Peyer's patch (tissue), 4 donors: ENCODE results near the gene AXIN1. TPM values are rescaled to one million over a fixed set of nuclear protein-coding genes. Genes with fewer than 3 reads are reported as not detected.

Experiments used
- DNase-seq, 3 donors: peaks; one replicate each; pipeline ENCODE4 v3.0.0-alpha.2; 2017 to 2019
- H3K27ac ChIP-seq, 4 donors: fragments of 200-600 bp; sonication (generic); one replicate each; pipeline ENCODE4 v1.5.1; 2016 to 2019
- H3K27me3 ChIP-seq, 2 donors: fragments of 200-600 bp; sonication (generic); one replicate each; pipeline ENCODE4 v1.5.1; 2019
- H3K36me3 ChIP-seq, 3 donors: fragments of 200-600 bp; sonication (generic); one replicate each; pipeline ENCODE4 v1.5.1; 2016 to 2019
- H3K4me1 ChIP-seq, 4 donors: fragments of 200-600 bp; sonication (generic); one replicate each; pipeline ENCODE4 v1.5.1; 2016 to 2019
- H3K4me3 ChIP-seq, 4 donors: fragments of 200-600 bp; sonication (generic); 1 replicate in 3 of 4; 2 replicates in 1 of 4; pipeline ENCODE4 v1.5.1; 2016 to 2019; ENCODE audit warnings: mild to moderate bottlenecking in 1 of 4
- H3K9me3 ChIP-seq, 4 donors: fragments of 200-600 bp; sonication (generic); one replicate each; pipeline ENCODE4 v1.5.1; 2016 to 2019; ENCODE audit warnings: mild to moderate bottlenecking in 1 of 4
- POLR2A ChIP-seq, 2 donors: fragments of 450-650 bp; IDR thresholded peaks; one replicate each; pipeline ENCODE4 v1.5.1; 2017; ENCODE audit warnings: antibody characterized with exemption in 2 of 2, mild to moderate bottlenecking in 2 of 2, moderate library complexity in 2 of 2
- total RNA-seq, 4 donors: library from RNA; depleted of rRNA; stranded (reverse); fragments of >200 nt; gene quantifications; one replicate each; pipeline ENCODE4 v1.1.0, GENCODE V29; 2016
- TF ChIP-seq, protein P1 (sequence below), 6 experiments: fragments of 450-650 bp in 4 of 6; fragments of 200-600 bp in 2 of 6; sonication (generic) in 1 of 6; IDR thresholded peaks; one replicate each; pipeline ENCODE4 v1.5.1; 2017 to 2019; ENCODE audit warnings: antibody characterized with exemption in 6 of 6, mild to moderate bottlenecking in 3 of 6, moderate library complexity in 1 of 6

Gene AXIN1
- total RNA-seq, 4 donors from 2014 or later, result 31.4 to 47.2 (median 37.3) TPM

DNA sequence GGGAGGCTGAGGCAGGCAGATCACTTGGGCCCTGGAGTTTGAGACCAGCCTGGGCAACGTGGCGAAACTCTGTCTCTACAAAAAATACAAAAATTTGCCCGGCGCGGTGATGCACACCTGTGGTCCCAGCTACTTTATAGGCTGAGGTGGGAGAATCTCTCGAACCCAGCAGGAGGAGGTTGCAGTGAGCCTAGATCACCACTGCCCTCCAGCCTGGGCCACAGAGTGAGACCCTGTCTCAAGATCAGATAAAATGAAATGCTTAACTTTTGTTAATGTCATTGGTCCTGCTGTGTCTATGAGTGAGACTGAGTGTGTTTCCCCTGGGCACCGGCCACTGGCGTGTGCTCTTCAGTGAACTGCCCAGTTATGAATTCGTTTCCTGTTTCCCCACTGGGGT is 107.4 kb downstream of the AXIN1 start:
- Histone ChIP-seq H3K27me3 (no peaks in the 10 kb centered on the region), H3K4me3 (no peak overlapping the region), H3K27ac (no peak overlapping the region), H3K4me1 (peaks cover 0 to 19% (median 0%) of the 10 kb centered on the region in 4 donors), H3K9me3 (no peaks in the 10 kb centered on the region), H3K36me3 (peaks cover 0 to 9% (median 0%) of the 10 kb centered on the region in 3 donors)
- TF ChIP-seq POLR2A (IDR thresholded peaks at IDR 0.05), result no peak
- TF ChIP-seq, protein P1, sequence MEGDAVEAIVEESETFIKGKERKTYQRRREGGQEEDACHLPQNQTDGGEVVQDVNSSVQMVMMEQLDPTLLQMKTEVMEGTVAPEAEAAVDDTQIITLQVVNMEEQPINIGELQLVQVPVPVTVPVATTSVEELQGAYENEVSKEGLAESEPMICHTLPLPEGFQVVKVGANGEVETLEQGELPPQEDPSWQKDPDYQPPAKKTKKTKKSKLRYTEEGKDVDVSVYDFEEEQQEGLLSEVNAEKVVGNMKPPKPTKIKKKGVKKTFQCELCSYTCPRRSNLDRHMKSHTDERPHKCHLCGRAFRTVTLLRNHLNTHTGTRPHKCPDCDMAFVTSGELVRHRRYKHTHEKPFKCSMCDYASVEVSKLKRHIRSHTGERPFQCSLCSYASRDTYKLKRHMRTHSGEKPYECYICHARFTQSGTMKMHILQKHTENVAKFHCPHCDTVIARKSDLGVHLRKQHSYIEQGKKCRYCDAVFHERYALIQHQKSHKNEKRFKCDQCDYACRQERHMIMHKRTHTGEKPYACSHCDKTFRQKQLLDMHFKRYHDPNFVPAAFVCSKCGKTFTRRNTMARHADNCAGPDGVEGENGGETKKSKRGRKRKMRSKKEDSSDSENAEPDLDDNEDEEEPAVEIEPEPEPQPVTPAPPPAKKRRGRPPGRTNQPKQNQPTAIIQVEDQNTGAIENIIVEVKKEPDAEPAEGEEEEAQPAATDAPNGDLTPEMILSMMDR (IDR thresholded peaks at IDR 0.05), result no peak
- DNase-seq, result peak in 1 of 3 donors; percentile 16

DNA sequence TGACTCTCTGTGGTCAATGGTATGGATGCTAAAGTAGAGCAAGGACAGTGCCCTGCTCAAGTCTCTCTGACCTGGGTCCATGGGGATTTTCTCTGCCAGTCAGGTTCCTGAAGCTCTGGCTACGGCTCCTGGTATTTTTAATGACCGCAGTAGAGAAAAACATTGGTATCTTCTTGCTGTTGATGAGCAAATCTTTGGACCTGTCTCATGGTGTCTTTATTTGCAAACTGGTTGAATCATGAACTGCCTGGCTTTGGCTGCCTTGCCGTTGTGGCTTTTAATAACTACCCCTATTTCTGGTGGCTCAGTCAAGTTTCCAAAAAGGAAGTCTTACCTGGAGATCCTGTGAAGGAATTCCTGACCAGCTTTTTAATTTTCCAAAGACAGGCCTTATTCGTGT is 109.2 kb downstream of the AXIN1 start:
- no peak overlapping the region for H3K4me3 ChIP-seq
- DNase-seq, result peak in 1 of 3 donors; percentile 1
- no peaks in the 10 kb centered on the region for H3K36me3 ChIP-seq
- no peaks in the 10 kb centered on the region for H3K9me3 ChIP-seq
- no peak overlapping the region for H3K27ac ChIP-seq
- peaks cover 0 to 33% (median 0%) of the 10 kb centered on the region in 4 donors for H3K4me1 ChIP-seq
- no peaks in the 10 kb centered on the region for H3K27me3 ChIP-seq
- TF ChIP-seq, protein P1 (IDR thresholded peaks at IDR 0.05), result no peak
- no peak for TF ChIP-seq POLR2A (IDR thresholded peaks at IDR 0.05)

DNA sequence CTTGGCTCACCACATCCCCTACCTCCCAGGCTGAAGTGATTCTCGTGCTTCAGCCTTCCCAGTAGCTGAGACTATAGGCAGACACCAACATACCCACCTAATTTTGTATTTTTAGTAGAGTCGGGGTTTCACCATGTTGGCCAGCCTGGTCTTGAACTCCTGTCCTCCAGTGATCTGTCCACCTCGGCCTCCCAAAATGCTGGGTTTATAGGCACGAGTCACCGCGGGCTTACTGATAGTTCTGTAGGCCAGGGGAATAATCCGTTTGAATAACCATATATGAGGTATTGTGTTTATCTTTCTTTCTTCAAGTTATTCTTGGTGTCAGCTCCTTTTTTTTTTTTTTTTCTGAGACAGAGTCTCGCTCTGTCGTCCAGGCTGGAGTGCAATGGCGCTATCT is 110.2 kb downstream of the AXIN1 start:
- no peak for DNase-seq
- no peak for TF ChIP-seq POLR2A (IDR thresholded peaks at IDR 0.05)
- TF ChIP-seq, protein P1 (IDR thresholded peaks at IDR 0.05), result no peak
- Histone ChIP-seq H3K36me3 (no peaks in the 10 kb centered on the region), H3K27ac (peak overlapping the region in 1 of 4 donors; percentile 59), H3K9me3 (no peaks in the 10 kb centered on the region), H3K4me3 (no peak overlapping the region), H3K4me1 (peaks cover 0 to 33% (median 0%) of the 10 kb centered on the region in 4 donors), H3K27me3 (no peaks in the 10 kb centered on the region)

DNA sequence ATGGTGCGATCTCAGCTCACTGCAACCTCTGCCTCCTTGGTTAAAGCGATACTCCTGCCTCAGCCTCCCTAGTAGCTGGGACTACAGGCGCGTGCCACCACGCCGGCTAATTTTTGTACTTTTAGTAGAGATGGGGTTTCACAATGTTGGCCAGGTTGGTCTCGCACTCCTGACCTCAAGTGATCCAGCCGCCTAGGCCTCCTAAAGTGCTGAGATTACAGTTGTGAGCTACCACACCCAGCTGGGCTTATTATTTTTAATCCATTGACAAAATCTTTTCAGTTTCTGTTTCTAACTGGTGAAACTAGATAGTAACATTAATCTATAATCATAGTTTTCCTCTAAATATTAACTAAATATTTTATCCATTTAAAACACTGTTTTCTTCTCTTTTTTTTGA is 112.0 kb downstream of the AXIN1 start:
- Histone ChIP-seq H3K9me3 (no peaks in the 10 kb centered on the region), H3K27ac (peak overlapping the region in 1 of 4 donors; percentile 4), H3K36me3 (no peaks in the 10 kb centered on the region), H3K4me1 (peaks cover 0 to 36% (median under 1%) of the 10 kb centered on the region in 4 donors), H3K27me3 (no peaks in the 10 kb centered on the region), H3K4me3 (no peak overlapping the region)
- DNase-seq, result peak in 1 of 3 donors; percentile 13
- TF ChIP-seq, protein P1 (IDR thresholded peaks at IDR 0.05), result no peak
- TF ChIP-seq POLR2A (IDR thresholded peaks at IDR 0.05), result no peak

DNA sequence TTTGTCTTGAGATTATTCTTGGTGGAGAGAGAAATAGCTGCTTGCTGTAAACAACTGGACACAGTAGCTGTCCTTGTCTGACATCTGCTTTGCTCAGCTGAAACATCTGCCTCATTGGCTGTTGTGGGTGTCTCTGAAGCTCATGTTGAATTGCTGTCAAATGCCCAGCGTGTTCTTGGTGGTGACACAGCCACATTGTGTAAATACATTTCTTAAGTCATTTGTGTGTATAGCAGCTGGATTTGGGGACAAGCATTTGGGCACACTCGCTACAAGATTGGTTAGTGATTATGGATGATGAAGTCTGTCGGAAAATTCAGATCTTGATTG is 112.6 kb downstream of the AXIN1 start:
- peaks cover 0 to 38% (median 3%) of the 10 kb centered on the region in 4 donors for H3K4me1 ChIP-seq
- peak overlapping the region in 2 of 4 donors; percentile 4 to 29 for H3K27ac ChIP-seq
- no peak for DNase-seq
- no peaks in the 10 kb centered on the region for H3K27me3 ChIP-seq
- TF ChIP-seq, protein P1 (IDR thresholded peaks at IDR 0.05), result no peak
- TF ChIP-seq POLR2A (IDR thresholded peaks at IDR 0.05), result no peak
- no peaks in the 10 kb centered on the region for H3K9me3 ChIP-seq
- H3K36me3 ChIP-seq, result no peaks in the 10 kb centered on the region
- no peak overlapping the region for H3K4me3 ChIP-seq

Other genes with a start within 250 kb of the AXIN1 start
- gene NPRL3, start 214.1 kb downstream of the AXIN1 start, total RNA-seq, result 10 to 100 TPM; 13.8 to 47.9 (median 28.3) TPM
- not detected for gene HBZ, start 200.1 kb downstream of the AXIN1 start, total RNA-seq
- not detected for gene HBM, start 186.7 kb downstream of the AXIN1 start, total RNA-seq
- 1 to 10 TPM in 1 of 4 donors, not detected in 3; 9.1 TPM for gene HBA2, start 179.8 kb downstream of the AXIN1 start, total RNA-seq
- gene HBA1, start 176.0 kb downstream of the AXIN1 start, total RNA-seq, result not detected
- gene HBQ1, start 172.3 kb downstream of the AXIN1 start, total RNA-seq, result not detected
- 100 to 1,000 TPM in 3 of 4 donors, 10 to 100 TPM in 1; 87.6 to 440 (median 156) TPM for gene LUC7L, start 123.3 kb downstream of the AXIN1 start, total RNA-seq
- gene FAM234A, start 117.9 kb downstream of the AXIN1 start, total RNA-seq, result 100 to 1,000 TPM; 108 to 223 (median 166) TPM
- 10 to 100 TPM in 3 of 4 donors, 1 to 10 TPM in 1; 6.1 to 16.5 (median 11.4) TPM for gene RGS11, start 76.8 kb downstream of the AXIN1 start, total RNA-seq
- 100 to 1,000 TPM in 1 of 4 donors, 10 to 100 TPM in 1, 1 to 10 TPM in 1, not detected in 1; 3.7 to 112 (median 67.5) TPM for gene ARHGDIG, start 72.1 kb downstream of the AXIN1 start, total RNA-seq
- gene PDIA2, start 69.6 kb downstream of the AXIN1 start, total RNA-seq, result 10 to 100 TPM in 2 of 4 donors, 1 to 10 TPM in 2; 1.7 to 29.2 (median 11.1) TPM
- gene MRPL28, start 17.8 kb upstream of the AXIN1 start, total RNA-seq, result 10 to 100 TPM; 58.3 to 73.4 (median 61.3) TPM
- 100 to 1,000 TPM; 130 to 211 (median 166) TPM for gene PGAP6, start 29.3 kb upstream of the AXIN1 start, total RNA-seq
- 10 to 100 TPM in 3 of 4 donors, 1 to 10 TPM in 1; 9.6 to 65.2 (median 29.5) TPM for gene NME4, start 44.5 kb upstream of the AXIN1 start, total RNA-seq
- 100 to 1,000 TPM in 2 of 4 donors, 10 to 100 TPM in 2; 32.2 to 154 (median 105) TPM for gene DECR2, start 49.2 kb upstream of the AXIN1 start, total RNA-seq
- gene RAB11FIP3, start 72.9 kb upstream of the AXIN1 start, total RNA-seq, result 100 to 1,000 TPM in 2 of 4 donors, 10 to 100 TPM in 2; 55.5 to 136 (median 106) TPM
- gene CAPN15, start 175.0 kb upstream of the AXIN1 start, total RNA-seq, result 100 to 1,000 TPM in 3 of 4 donors, 10 to 100 TPM in 1; 50.3 to 249 (median 167) TPM
- gene PRR35, start 207.7 kb upstream of the AXIN1 start, total RNA-seq, result not detected
- gene NHLRC4, start 214.3 kb upstream of the AXIN1 start, total RNA-seq, result 10 to 100 TPM in 1 of 4 donors, 1 to 10 TPM in 3; 1.2 to 17.3 (median 1.5) TPM
- 10 to 100 TPM; 33.1 to 65.6 (median 55.2) TPM for gene PIGQ, start 217.2 kb upstream of the AXIN1 start, total RNA-seq
- gene RAB40C, start 237.3 kb upstream of the AXIN1 start, total RNA-seq, result 10 to 100 TPM; 27.2 to 83.6 (median 62.7) TPM